ENCODE measurements around the gene SSBP2.
"Not testable (repeated sequence)": the region's sequence is repeated elsewhere in the genome, so short reads cannot be mapped to it uniquely, and the experiment has no call there.

The SSBP2 gene

GRCh38 chr5:81718300-81718699, 32.6 kb downstream of the SSBP2 start:
- DNase-seq: no peak
- peak overlapping the region; percentile 61 for H3K27ac Mint-ChIP-seq
- TF ChIP-seq, protein P1, sequence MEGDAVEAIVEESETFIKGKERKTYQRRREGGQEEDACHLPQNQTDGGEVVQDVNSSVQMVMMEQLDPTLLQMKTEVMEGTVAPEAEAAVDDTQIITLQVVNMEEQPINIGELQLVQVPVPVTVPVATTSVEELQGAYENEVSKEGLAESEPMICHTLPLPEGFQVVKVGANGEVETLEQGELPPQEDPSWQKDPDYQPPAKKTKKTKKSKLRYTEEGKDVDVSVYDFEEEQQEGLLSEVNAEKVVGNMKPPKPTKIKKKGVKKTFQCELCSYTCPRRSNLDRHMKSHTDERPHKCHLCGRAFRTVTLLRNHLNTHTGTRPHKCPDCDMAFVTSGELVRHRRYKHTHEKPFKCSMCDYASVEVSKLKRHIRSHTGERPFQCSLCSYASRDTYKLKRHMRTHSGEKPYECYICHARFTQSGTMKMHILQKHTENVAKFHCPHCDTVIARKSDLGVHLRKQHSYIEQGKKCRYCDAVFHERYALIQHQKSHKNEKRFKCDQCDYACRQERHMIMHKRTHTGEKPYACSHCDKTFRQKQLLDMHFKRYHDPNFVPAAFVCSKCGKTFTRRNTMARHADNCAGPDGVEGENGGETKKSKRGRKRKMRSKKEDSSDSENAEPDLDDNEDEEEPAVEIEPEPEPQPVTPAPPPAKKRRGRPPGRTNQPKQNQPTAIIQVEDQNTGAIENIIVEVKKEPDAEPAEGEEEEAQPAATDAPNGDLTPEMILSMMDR (IDR thresholded peaks at IDR 0.05): no peak

GRCh38 chr5:81717860-81718259, 33.0 kb downstream of the SSBP2 start:
- Mint-ChIP-seq H3K27ac (peak overlapping the region; percentile 61), H3K9me3 (peaks cover 13% of the 10 kb centered on the region), H3K4me3 (no peak overlapping the region), H3K27me3 (ENCODE audit: low read depth, poor library complexity) (no peaks in the 10 kb centered on the region), H3K36me3 (ENCODE audit: low read depth) (peaks cover 35% of the 10 kb centered on the region), H3K4me1 (peaks cover 34% of the 10 kb centered on the region)
- TF ChIP-seq, protein P1 (IDR thresholded peaks at IDR 0.05): no peak
- DNase-seq: no peak

More at GRCh38 chr5:81718300-81718699, 32.6 kb downstream of the SSBP2 start:
- Mint-ChIP-seq H3K4me3 (peak overlapping the region; percentile 9), H3K27me3 (ENCODE audit: low read depth, poor library complexity) (no peaks in the 10 kb centered on the region), H3K4me1 (peaks cover 34% of the 10 kb centered on the region), H3K9me3 (peaks cover 12% of the 10 kb centered on the region), H3K36me3 (ENCODE audit: low read depth) (peaks cover 31% of the 10 kb centered on the region)

- DNase-seq: no peak
- TF ChIP-seq, protein P1 (IDR thresholded peaks at IDR 0.05): no peak
- Mint-ChIP-seq H3K27ac (peak overlapping the region; percentile 61), H3K9me3 (peaks cover 13% of the 10 kb centered on the region), H3K4me3 (no peak overlapping the region), H3K27me3 (ENCODE audit: low read depth, poor library complexity) (no peaks in the 10 kb centered on the region), H3K4me1 (peaks cover 34% of the 10 kb centered on the region), H3K36me3 (ENCODE audit: low read depth) (peaks cover 37% of the 10 kb centered on the region)
Observed at GRCh38 chr5:81717226-81717625, 33.7 kb downstream of the SSBP2 start.

GRCh38 chr5:81714076-81714475, 36.8 kb downstream of the SSBP2 start:
- Mint-ChIP-seq H3K4me1 (peaks cover 16% of the 10 kb centered on the region), H3K9me3 (peaks cover 13% of the 10 kb centered on the region), H3K36me3 (ENCODE audit: low read depth) (peaks cover 37% of the 10 kb centered on the region)
- H3K27ac Mint-ChIP-seq; H3K4me3 Mint-ChIP-seq; H3K27me3 Mint-ChIP-seq (ENCODE audit: low read depth, poor library complexity); DNase-seq: not testable (repeated sequence)

DNA sequence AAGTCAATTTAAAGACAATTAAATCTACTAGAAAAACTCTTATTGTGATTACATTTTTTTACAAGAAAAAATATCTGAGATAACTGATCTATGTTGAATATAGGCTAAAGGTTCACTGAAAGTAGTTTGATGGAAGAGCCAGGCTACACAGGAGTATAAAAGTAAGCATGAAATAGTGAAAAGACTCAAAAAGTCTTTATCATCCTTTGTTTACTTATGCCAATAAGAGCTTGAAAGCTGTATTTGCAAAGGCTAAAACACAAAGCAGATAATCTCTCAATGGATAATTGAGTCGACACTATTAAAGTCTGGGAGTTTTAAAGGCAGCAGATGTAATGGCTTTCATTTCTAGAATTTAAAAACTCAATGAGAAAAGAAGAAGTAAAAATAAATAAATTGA, 42.0 kb downstream of the SSBP2 start:
- Mint-ChIP-seq H3K4me3 (no peak overlapping the region), H3K27me3 (ENCODE audit: low read depth, poor library complexity) (no peaks in the 10 kb centered on the region), H3K36me3 (ENCODE audit: low read depth) (peaks cover 52% of the 10 kb centered on the region), H3K27ac (no peak overlapping the region), H3K9me3 (peaks cover 9% of the 10 kb centered on the region), H3K4me1 (no peaks in the 10 kb centered on the region)
- TF ChIP-seq, protein P1 (IDR thresholded peaks at IDR 0.05): no peak
- DNase-seq: no peak

- H3K27me3 Mint-ChIP-seq (ENCODE audit: low read depth, poor library complexity): no peaks in the 10 kb centered on the region
- no peak overlapping the region for H3K4me3 Mint-ChIP-seq
- TF ChIP-seq, protein P1 (IDR thresholded peaks at IDR 0.05): no peak
- DNase-seq: no peak
- H3K27ac Mint-ChIP-seq: no peak overlapping the region
- H3K4me1 Mint-ChIP-seq: no peaks in the 10 kb centered on the region
- peaks cover 89% of the 10 kb centered on the region for H3K36me3 Mint-ChIP-seq (ENCODE audit: low read depth)
- H3K9me3 Mint-ChIP-seq: peaks cover 46% of the 10 kb centered on the region
Observed at GRCh38 chr5:81703840-81704239, 47.1 kb downstream of the SSBP2 start.

Measured in nephron progenitor cell (in vitro differentiated cells).